ENCODE measurements around the gene CAMTA2.

GRCh38 chr17:4939546-4939795 is 48.0 kb downstream of the CAMTA2 start:
- TF ChIP-seq CTCF (optimal IDR thresholded peaks at IDR 0.05 in 1 of 3, IDR thresholded peaks at IDR 0.05 in 1 of 3, conservative IDR thresholded peaks at IDR 0.05 in 1 of 3; ENCODE audit: extremely low read depth in 1 of 3, insufficient read depth in 2 of 3, low read length in 3 of 3) = no peak
- no peak for TF ChIP-seq EZH2 (IDR thresholded peaks at IDR 0.05; ENCODE audit: low read length)
